ENCODE data around the gene ZNF398.

Gene ZNF398

DNA sequence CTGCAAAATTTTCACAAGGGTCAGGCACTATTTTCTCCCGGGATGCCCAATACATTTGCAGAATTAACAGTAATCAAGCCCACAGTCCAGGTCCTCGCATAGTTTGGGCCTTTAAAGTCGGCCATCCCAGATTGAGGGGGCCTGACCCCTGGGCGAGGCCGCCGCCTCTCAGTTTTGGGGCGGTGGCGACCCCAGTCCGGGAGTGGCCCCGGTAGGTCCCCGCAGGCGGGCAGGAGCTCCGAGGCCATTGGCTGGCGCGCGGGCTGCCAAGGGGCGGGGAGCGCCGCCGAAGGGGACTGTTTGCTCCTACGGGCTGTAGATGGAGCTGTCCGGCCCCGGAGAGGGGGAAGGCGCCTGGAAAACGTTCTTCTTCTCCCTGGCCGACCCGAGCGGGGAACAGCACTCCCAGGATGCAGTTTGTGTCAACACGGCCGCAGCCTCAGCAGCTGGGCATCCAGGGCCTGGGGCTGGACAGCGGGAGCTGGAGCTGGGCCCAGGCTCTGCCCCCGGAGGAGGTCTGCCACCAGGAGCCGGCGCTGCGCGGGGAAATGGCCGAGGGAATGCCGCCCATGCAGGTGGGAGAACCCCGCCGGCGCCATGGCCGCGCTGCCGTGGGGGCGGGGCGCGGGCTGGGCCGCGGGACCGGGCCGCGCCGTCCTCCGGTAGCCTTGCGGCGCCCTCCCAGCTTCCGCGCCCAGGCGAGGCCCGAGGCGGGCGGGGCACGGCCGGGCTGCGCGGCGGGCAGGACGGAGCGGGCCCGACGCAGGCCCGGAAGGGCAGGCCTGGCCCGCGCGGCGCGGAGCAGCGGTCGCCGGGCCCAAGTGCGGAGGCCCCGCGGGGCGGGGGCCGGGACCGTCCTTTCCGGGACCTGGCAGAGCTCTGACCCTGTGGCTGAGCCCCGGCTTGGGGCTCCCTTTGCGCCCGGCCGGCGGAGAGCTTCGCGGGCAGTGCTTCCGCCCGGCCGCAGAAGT is 48.2 kb downstream of the ZNF398 start, which contains the start of gene ZNF282:
Gene ZNF282 (plus strand): TSS at position 367 of the 971 bp plus-strand sequence. CDS start 44 bp downstream, at position 411.
- DNase-seq (ENCODE audit: low read depth in 2 of 3, low spot score in 2 of 3) = peak; percentile 59 to 71 (median 60)

DNA sequence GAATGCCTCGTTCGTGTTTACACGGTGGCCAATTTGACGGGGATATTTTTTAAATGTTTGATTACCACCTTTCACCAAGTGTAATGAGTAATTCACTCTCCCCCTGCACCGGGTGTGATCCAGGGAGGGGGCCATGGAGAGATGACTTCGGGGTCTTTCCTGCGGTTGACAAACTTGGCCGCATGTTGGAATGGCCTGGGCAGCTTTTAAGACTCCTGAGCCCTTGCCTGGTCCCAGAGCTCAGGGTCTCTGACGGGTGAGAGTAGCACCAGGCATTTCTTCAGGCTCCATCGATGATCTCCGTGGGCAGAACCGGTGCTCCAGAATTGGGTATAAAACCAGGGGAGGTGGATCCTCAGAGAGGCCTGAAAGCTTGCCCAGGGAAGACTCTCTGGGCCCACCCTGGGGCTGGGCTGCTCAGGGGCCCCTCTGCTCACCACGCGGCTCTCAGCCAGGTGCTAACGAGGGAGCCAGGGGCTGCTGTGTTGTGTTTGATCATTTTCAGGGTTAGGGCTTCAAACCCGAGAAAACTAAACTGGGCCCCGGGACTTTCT is 49.0 kb downstream of the ZNF398 start:
- DNase-seq (ENCODE audit: low read depth in 2 of 3, low spot score in 2 of 3) = peak in 1 of 3 experiments; percentile 19

GRCh38 chr7:149196705-149197171 is 49.5 kb downstream of the ZNF398 start:
- DNase-seq (ENCODE audit: low read depth in 2 of 3, low spot score in 2 of 3) = no peak

GRCh38 chr7:149197675-149198074 is 50.4 kb downstream of the ZNF398 start:
- DNase-seq (ENCODE audit: low read depth in 2 of 3, low spot score in 2 of 3) = no peak

DNA sequence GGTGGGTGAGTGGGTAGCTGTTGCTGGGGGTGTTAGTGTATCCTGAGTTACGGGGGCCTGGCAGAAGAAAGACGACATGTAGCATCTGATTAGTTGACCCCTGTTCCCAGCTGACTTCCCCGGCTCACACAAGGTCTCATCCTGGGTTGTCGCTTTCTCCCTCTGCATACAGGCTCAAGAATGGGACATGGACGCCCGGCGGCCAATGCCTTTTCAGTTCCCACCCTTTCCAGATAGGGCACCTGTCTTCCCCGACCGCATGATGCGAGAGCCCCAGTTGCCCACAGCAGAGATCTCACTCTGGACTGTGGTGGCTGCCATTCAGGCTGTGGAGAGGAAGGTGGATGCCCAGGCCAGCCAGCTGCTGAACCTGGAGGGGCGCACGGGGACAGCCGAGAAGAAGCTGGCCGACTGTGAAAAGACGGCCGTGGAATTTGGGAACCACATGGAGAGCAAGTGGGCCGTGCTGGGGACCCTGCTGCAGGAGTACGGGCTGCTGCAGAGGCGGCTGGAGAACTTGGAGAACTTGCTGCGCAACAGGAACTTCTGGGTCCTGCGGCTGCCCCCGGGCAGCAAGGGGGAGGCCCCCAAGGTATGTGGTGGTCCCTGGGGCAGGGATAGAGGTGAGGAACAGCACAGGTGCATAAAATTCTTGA is 51.0 kb downstream of the ZNF398 start:
- DNase-seq (ENCODE audit: low read depth in 2 of 3, low spot score in 2 of 3) = no peak

DNA sequence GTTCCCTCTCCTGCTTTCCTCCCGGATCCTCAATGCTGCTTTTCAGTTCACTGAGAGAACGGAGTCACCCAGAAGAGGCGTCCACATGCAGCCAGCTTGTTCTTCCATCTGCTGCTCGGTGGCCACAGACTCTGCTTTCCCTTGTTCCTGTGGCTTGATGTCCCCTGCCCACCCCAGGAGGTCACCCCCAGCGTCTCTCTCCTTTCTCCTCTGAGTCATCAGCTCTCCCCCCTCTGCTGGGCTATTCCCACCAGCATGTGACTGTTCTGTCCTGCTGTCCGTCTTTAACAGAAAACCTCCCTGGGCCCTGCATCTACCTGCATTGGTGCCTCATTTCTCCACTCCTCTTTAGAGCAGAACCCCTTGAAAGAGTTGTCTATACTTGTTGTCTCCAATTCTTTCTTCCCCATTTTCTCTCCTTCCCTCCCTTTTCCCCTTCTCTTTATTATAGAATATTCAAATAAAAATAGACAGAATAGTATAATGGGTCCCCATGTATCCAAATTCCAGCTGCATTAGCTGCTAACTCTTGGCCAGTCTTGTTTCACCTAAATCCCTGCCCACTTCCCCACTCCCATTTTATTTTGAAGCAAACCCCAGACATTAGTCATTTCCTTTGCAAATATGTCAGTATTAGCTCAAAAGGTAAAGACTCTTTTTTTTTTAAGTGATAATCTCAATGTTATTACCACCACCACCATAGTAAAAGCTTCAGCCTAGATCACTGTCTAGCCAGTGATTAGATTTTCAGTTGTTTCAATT is 52.2 kb downstream of the ZNF398 start:
- DNase-seq (ENCODE audit: low read depth in 2 of 3, low spot score in 2 of 3) = no peak

DNA sequence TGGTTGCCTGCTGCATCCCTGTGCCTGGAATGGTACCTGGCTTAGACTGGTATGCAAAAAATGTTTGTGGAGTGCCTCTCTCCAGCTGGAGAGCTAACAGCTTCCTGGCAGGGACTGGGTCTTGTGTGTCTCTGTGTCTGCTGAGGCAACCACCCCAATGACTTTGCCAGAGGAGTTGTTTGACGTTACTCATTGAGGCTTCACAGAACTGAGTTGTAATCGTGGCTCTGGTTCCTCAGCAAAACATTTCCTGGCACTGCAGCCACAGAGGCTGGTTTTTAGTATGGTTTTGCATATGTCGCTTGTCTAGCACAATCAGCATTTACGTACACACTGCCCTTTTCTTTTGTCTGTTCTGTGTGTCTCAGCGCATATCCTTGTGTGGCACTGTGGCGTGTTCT is 55.6 kb downstream of the ZNF398 start:
- DNase-seq (ENCODE audit: low read depth in 2 of 3, low spot score in 2 of 3) = no peak

DNA sequence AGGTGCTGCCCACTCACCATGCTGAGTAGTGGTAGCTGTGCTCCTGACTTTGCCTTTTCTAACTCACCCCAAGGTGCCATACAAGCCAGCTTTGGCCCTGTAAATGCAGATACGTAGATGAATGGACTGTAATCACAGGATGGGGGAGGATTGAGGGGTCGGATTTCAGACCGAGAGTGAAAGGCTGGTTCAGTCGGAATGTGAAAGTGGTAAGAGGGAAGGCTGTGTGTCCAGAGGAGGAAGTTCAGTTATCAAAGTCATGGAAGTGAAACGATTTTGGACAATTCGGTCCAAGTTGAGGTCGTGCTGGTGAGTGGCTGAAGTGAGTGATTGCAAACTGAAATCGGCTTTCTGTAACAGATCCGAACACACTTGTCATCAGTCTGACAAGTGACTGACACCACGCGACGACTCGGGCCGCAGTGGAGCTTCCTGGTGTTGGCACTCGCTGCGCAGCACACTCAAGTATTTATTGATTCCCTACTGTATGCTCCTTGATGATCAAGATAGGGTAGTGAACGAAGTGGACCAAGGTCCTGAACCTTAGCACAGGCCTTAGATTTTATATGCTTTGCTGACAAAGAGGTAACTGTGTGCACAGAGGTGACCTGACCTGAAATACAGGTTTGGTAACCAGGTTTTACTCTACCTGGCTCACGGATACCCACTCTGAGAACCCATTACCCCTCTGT is 58.6 kb downstream of the ZNF398 start:
- DNase-seq (ENCODE audit: low read depth in 2 of 3, low spot score in 2 of 3) = no peak

- no peak for DNase-seq (ENCODE audit: low read depth in 2 of 3, low spot score in 2 of 3)
Measured at GRCh38 chr7:149207324-149208035, 60.2 kb downstream of the ZNF398 start.

DNA sequence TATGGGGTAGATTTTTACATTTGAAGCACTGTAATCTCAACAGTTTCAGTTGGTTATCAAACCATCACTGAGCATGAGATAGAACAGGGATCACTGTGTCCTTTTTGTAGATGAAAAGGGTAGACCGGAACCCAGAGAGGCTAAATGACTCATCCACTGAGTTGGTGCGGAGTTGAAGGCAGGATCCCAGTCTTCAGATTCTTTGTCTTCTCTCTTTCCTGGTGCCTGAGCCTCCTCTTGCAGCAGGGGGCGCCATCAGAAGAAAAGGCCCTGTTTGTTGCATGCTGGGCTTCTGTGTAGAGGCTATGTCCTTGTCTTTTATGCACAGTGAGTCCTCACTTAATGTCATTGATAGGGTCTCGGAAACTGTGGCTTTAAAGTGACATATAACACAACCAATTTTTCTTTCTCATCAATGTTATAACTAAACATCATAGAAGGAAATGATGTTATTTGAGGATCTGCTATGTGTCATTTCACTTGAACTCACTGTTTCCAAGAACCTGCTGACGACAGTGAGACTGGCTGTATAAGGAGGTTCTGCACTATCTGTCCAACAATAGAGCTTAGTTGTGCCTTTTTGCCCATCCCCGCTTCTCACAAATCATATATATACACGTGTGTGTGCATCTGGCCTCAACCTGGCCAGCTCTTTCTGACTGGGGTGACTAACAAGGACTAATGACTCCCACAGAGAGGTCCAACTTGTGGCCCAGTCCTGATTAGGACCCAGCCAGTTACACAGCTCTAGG is 62.4 kb downstream of the ZNF398 start:
- DNase-seq (ENCODE audit: low read depth in 2 of 3, low spot score in 2 of 3) = peak; percentile 38 to 70 (median 57)

- DNase-seq (ENCODE audit: low read depth in 2 of 3, low spot score in 2 of 3) = no peak
Measured at GRCh38 chr7:149210551-149210950, 63.3 kb downstream of the ZNF398 start.

DNA sequence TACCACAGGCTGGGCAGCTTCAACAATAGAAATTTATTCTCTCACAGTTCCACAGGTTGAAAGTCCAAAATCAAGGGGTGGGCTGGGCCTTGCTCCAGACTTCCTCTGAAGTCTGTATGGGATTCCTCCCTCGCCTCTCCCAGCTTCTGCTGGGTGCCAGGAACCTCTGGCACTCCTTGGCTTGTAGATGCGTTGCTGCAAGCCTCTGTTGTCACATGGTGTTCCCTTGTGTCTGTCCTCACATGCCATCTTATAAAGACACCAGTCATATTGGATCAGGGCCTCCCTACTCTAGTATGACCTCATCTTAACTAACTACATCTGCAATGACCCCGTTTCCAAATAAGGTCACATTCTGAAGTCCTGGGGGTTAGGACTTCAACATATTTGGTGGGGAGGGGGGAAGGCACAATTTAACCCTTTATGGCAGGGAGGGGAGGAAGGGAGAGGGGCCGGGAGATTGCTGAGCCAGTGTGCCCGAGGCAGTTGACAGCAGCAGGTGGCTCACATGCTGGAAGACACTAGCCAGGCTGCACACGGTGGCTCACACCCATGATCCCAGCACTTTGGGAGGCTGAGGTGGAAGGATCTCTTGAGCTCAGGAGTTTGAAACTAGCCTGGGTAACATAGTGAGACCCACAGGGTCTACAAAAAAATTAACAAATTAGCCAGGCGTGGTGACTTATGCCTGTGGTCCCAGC is 66.9 kb downstream of the ZNF398 start:
- no peak for DNase-seq (ENCODE audit: low read depth in 2 of 3, low spot score in 2 of 3)

DNA sequence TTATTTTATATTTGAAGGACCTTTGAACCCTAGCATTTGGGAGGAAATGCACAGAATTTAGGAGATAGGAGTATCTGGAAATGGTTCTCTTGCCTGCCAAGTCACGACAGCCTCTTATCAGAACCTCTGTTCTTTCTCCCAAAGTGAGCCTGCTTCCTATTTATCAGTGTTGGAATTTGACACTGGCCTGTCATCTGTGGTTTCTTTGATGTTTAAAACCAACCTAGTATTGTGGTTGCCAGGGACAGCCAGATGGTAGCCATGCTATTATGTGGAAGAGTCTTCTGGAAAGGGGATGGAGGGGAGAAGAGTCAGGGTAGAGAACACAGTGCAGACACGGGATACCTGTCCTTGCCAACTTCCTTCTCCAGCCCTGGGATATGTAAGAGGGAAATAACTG is 69.1 kb downstream of the ZNF398 start:
- DNase-seq (ENCODE audit: low read depth in 2 of 3, low spot score in 2 of 3) = no peak

- DNase-seq (ENCODE audit: low read depth in 2 of 3, low spot score in 2 of 3) = no peak
Measured at GRCh38 chr7:149217570-149217969, 70.3 kb downstream of the ZNF398 start.

- no peak for DNase-seq (ENCODE audit: low read depth in 2 of 3, low spot score in 2 of 3)
Measured at GRCh38 chr7:149218469-149219420, 71.5 kb downstream of the ZNF398 start.

- no peak for DNase-seq (ENCODE audit: low read depth in 2 of 3, low spot score in 2 of 3)
Measured at GRCh38 chr7:149220534-149220933, 73.3 kb downstream of the ZNF398 start.

DNA sequence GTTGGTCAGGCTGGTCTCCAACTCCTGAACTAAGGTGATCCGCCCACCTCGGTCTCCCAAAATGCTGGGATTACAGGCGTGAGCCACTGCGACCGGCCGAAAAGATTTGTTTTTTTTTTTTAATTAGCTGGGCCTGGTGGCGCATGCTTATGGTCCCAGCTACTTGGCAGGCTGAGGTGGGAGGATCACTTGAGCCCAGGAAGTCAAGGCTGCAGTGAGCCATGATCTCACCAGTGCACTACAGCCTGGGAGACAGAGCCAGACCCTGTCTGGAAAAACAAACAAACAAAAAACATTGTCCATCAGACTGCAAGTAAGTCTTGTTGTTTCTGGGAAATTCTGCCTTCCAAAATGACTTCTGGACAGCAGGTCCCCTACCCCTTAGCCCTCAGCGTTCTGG is 75.9 kb downstream of the ZNF398 start:
- no peak for DNase-seq (ENCODE audit: low read depth in 2 of 3, low spot score in 2 of 3)
